Nasal cavity respiratory epithelium epithelial cell of viscerocranial mucosa (primary cell): Measurements from ENCODE around the gene ARPC5L. TPM values are rescaled to one million over a fixed set of nuclear protein-coding genes. Genes with fewer than 3 reads are reported as not detected.

Experiments
- total RNA-seq: library from RNA; depleted of rRNA; stranded (reverse); fragments of >200 nt; gene quantifications from 2 replicates; pipeline ENCODE4 v1.2.3, GENCODE V29; 2014

Gene ARPC5L
- total RNA-seq, result 34.5 and 37.0 TPM in 2 replicates

DNA sequence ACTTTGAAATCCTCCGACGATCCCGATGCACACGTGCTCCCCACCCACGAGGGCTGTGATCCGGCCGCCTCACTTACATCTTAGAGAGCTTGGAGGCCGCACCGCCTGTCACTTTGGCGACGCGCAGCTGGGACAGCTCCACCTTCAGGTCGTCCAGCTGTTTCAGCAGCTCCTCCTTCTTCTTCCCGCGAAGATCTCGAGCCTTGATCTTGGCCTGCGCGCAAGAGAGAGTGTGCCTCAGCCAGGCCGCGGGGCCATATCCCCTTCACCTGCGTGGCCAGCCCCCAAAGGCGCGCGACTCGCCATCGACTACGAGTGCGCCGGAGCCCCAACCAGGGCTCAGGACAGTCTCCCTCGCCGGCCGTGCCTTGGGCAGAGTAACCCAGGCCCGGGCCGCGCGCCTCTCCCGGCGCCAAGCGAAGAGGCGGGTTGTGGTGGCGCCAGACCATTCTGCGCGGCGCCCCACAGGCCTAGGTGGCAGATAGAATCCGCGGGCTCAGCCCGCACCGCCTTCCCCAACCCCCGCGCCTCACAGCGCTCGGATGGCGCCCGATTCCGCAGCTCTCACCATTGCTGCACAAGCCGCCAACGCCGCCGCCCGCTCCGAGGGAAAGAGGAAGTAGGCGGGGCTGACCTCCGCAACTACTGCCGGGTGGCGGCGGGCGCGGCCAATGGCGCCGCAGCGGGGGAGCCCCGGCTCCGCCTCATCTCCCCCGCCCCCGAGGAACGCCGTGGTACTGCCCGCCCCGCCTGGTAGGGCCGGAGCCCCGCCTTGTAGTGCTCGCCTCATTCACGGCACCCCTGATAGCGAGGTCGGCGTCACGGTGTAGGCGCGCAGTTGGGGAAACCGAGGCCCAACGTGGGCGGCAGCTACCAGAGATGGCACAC is at the start of gene ARPC5L, which contains the start of gene RPL35:
ARPC5L (plus strand) TSS at position 789 of the 888 bp plus-strand sequence. CDS start 7,161 bp downstream, outside the sequence.
RPL35 (minus strand) TSS at position 616 of the 888 bp plus-strand sequence; CDS start at position 571, 45 bp downstream.

DNA sequence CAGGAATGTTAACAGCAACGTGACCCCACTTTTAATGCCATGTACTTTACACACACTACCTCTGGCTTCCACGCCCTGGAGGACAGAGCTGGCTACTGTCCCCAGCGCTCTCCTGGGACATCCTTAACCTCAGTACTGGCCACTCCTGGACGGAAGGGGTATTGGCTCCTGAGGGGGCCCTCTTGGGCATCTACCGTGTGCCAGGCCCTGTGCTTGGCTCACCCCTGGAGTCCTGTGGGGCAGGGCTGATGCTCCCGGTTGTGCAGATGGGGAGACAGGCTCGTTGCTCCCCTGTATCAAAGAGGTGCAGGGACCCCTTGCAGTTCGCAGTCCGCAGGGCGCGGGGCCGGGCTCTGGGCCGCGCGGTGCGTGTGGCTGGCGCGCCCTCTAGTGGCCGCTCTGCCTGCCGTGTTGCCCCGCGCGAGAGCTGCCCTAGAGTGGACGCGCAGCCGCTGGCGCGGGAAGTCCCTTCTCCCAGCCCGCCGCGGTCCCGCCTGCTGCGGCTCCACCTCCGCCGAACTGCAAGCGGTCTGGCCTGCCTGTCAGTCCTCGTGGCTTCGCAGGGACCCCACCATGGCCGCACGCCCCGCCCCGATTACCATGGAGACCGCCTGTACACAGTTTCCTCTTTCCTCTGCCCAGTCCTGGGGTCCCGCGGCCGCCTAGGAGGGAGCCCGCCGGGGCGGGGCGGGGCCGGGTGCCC is 8.9 kb upstream of the ARPC5L start, which contains the start of gene WDR38:
WDR38 (plus strand) TSS at position 632 of the 703 bp plus-strand sequence. CDS start 72 bp downstream, outside the sequence.

Other genes with a start within 250 kb of the ARPC5L start
- gene NR6A1, start 90.8 kb upstream of the ARPC5L start, total RNA-seq, result 2.1 and 5.2 TPM in 2 replicates
- gene OLFML2A, start 85.0 kb upstream of the ARPC5L start, total RNA-seq, result 3.1 and 128 TPM in 2 replicates
- not detected in 2 replicates for gene WDR38, start 8.7 kb upstream of the ARPC5L start, total RNA-seq
- gene RPL35, start 173 bp upstream of the ARPC5L start, total RNA-seq, result 1,196 and 2,349 TPM in 2 replicates
- 12.0 and 18.0 TPM in 2 replicates for gene GOLGA1, start 79.0 kb downstream of the ARPC5L start, total RNA-seq